Measurements from ENCODE around the gene ZNF502.

GRCh38 chr3:44666346-44666745, 46.1 kb upstream of the ZNF502 start:
- TF ChIP-seq EP300 (IDR thresholded peaks at IDR 0.05) = no peak
- TF ChIP-seq, protein P1, sequence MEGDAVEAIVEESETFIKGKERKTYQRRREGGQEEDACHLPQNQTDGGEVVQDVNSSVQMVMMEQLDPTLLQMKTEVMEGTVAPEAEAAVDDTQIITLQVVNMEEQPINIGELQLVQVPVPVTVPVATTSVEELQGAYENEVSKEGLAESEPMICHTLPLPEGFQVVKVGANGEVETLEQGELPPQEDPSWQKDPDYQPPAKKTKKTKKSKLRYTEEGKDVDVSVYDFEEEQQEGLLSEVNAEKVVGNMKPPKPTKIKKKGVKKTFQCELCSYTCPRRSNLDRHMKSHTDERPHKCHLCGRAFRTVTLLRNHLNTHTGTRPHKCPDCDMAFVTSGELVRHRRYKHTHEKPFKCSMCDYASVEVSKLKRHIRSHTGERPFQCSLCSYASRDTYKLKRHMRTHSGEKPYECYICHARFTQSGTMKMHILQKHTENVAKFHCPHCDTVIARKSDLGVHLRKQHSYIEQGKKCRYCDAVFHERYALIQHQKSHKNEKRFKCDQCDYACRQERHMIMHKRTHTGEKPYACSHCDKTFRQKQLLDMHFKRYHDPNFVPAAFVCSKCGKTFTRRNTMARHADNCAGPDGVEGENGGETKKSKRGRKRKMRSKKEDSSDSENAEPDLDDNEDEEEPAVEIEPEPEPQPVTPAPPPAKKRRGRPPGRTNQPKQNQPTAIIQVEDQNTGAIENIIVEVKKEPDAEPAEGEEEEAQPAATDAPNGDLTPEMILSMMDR (IDR thresholded peaks at IDR 0.05) = no peak

All from stomach (tissue), 4 donors.